ENCODE measurements around the gene PPTC7. TPM values are rescaled to one million over a fixed set of nuclear protein-coding genes. Genes with fewer than 3 reads are reported as not detected.
A peak's percentile ranks its signal among the peaks of the same experiment; 100 is the strongest.

PPTC7 gene
- total and polyA plus RNA-seq, 2 of the 8 experiments (the other 6 are each of a cell fraction or from before 2014, with no cell fraction given) = 8.1 to 15.9 TPM

DNA sequence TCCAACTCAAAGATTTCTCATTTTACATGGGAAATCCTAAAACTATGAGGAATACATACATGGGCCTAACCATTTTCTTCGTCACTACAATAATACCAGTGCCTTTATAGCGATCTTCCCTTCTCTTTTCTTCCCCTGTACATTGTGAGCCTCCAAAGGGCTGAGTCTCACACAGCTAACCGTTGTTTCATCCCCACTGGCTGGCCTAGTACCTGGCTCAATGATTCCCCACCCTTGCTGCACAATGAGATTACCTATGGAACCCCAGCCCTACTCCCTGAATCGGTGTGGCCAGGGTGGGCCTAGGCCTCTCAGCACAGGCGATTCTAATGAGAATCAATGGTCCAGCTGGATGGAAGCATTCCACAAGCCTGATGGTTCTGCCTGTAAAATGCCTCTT lies 16.1 kb downstream of the PPTC7 start:
- DNase-seq (ENCODE audit: low read depth in 1 of 2, low spot score in 2 of 2) = peak in 1 of 2 experiments; percentile 35
- CTCF ChIA-PET (ENCODE audit: partially characterized antibody) = interaction anchor here (0.7 to 2.0 kb wide), 5 partner anchors 13 to 138 kb away, joined by 3 to 12 read pairs (median 3); no protein-coding TSS in a partner anchor
- no peak overlapping the region for H4K5ac ChIP-seq (ENCODE audit: insufficient read length, low read depth, low read length)
- no peak overlapping the region for H3K14ac ChIP-seq (ENCODE audit: insufficient read length)
- H3K27me3 ChIP-seq (replicated peaks in 1 of 4; ENCODE audit: control insufficient read depth in 3 of 4, extremely low read depth in 1 of 4, insufficient read depth in 3 of 4, low read length in 3 of 4) = no peaks in the 10 kb centered on the region
- H3K79me2 ChIP-seq (ENCODE audit: control insufficient read depth in 1 of 2, insufficient read depth in 2 of 2, low read length in 2 of 2) = peaks cover 0 to 71% of the 10 kb centered on the region in 2 experiments; a peak in 2 of 4 replicates
- H3K9ac ChIP-seq (replicated peaks in 1 of 4; ENCODE audit: extremely low read depth in 1 of 4, low read depth in 3 of 4, low read length in 3 of 4) = no peak overlapping the region
- 94% methylated on average over 5 of the region's 5 CpGs; no CpG with 5 or more reads in 1 of the 2 experiments for WGBS, 2 experiments (ENCODE audit: extremely low coverage in 1 of 2, insufficient coverage in 1 of 2, insufficient read length in 1 of 2, insufficient replicate concordance in 2 of 2, low coverage in 1 of 2, low lambda C conversion rate in 2 of 2, missing lambda C conversion rate in 1 of 2)
- H2AFZ ChIP-seq (ENCODE audit: low read length) = no peak overlapping the region
- H4K91ac ChIP-seq (replicated peaks; ENCODE audit: insufficient read length, low read length) = no peak overlapping the region
- no peak overlapping the region for H3K18ac ChIP-seq (ENCODE audit: extremely low read depth, low read length)
- no peak overlapping the region for H3K4me3 ChIP-seq (ENCODE audit: extremely low read depth in 1 of 4, insufficient read depth in 2 of 4, low read depth in 3 of 4, low read length in 4 of 4)
- peaks cover 2 to 5% of the 10 kb centered on the region in 2 experiments for H4K20me1 ChIP-seq (replicated peaks in 1 of 2; ENCODE audit: control insufficient read depth in 1 of 2, insufficient read depth in 2 of 2, low read length in 2 of 2)
- no peak overlapping the region; the same call in 1 of the 2 replicates for H2AK5ac ChIP-seq (ENCODE audit: low read depth, low read length)
- H2BK120ac ChIP-seq (replicated peaks; ENCODE audit: low read depth, low read length) = no peak overlapping the region
- H3K79me1 ChIP-seq (ENCODE audit: low read depth, low read length) = no peaks in the 10 kb centered on the region; the same call in 1 of the 2 replicates
- POLR2A ChIA-PET (ENCODE audit: partially characterized antibody) = interaction anchor here (1.6 kb wide), 2 partner anchors 14 to 98 kb away, joined by 6 read pairs; partner anchors contain the start of genes FAM216A and GPN3
- no peaks in the 10 kb centered on the region; a peak in 2 of 7 replicates for H3K4me1 ChIP-seq (replicated peaks in 1 of 4; ENCODE audit: control insufficient read depth in 3 of 4, insufficient read depth in 4 of 4, low read length in 3 of 4)
- no peak overlapping the region for H3K27ac ChIP-seq (ENCODE audit: low read depth, low read length)
- no peak overlapping the region for H4K8ac ChIP-seq (ENCODE audit: extremely low read depth, insufficient read depth, low read length)
- no peak for FAIRE-seq
- no peak overlapping the region for H2BK15ac ChIP-seq (ENCODE audit: low read length)
- peaks cover 7 to 19% of the 10 kb centered on the region in 2 experiments for H3K9me3 ChIP-seq (ENCODE audit: insufficient read depth in 2 of 2, low read depth in 1 of 2, low read length in 1 of 2)
- no peak overlapping the region for H2BK12ac ChIP-seq (ENCODE audit: low read depth, low read length)
- H3K36me3 ChIP-seq (ENCODE audit: control insufficient read depth in 2 of 4, insufficient read depth in 4 of 4, low read length in 3 of 4) = no peaks in the 10 kb centered on the region
- H2BK5ac ChIP-seq (ENCODE audit: low read depth, low read length) = no peak overlapping the region
- H3K4ac ChIP-seq (replicated peaks; ENCODE audit: insufficient read length, low read depth, low read length) = no peak overlapping the region
- no peak overlapping the region for H3K4me2 ChIP-seq (ENCODE audit: insufficient read depth in 1 of 2, low read depth in 2 of 2, low read length in 2 of 2)
- no peak overlapping the region for H3K23ac ChIP-seq (ENCODE audit: insufficient read length)
- H3K23me2 ChIP-seq (ENCODE audit: low read depth, low read length) = no peaks in the 10 kb centered on the region; the same call in 1 of the 2 replicates
- no peak overlapping the region for H2BK20ac ChIP-seq (ENCODE audit: low read length)
- no peak overlapping the region for H3K56ac ChIP-seq (replicated peaks; ENCODE audit: insufficient read length, low read depth, low read length)
- TF ChIP-seq JUND (IDR thresholded peaks at IDR 0.05; ENCODE audit: low read length) (no peak), HDAC6 (IDR thresholded peaks at IDR 0.05; ENCODE audit: low read depth, low read length) (no peak), TBP (IDR thresholded peaks at IDR 0.05; ENCODE audit: low read depth, low read length) (no peak), YY1 (IDR thresholded peaks at IDR 0.05; ENCODE audit: low read depth, low read length) (no peak), KDM1A (IDR thresholded peaks at IDR 0.05; ENCODE audit: borderline replicate concordance, low read length) (no peak), EP300 (IDR thresholded peaks at IDR 0.05; ENCODE audit: borderline replicate concordance in 1 of 2, low read depth in 2 of 2, low read length in 2 of 2) (no peak), MAFK (IDR thresholded peaks at IDR 0.05; ENCODE audit: low read depth, low read length) (no peak), BRCA1 (IDR thresholded peaks at IDR 0.05; ENCODE audit: low read depth, low read length) (no peak), ASH2L (IDR thresholded peaks at IDR 0.05; ENCODE audit: low read length) (no peak)
- TF ChIP-seq, protein P1, sequence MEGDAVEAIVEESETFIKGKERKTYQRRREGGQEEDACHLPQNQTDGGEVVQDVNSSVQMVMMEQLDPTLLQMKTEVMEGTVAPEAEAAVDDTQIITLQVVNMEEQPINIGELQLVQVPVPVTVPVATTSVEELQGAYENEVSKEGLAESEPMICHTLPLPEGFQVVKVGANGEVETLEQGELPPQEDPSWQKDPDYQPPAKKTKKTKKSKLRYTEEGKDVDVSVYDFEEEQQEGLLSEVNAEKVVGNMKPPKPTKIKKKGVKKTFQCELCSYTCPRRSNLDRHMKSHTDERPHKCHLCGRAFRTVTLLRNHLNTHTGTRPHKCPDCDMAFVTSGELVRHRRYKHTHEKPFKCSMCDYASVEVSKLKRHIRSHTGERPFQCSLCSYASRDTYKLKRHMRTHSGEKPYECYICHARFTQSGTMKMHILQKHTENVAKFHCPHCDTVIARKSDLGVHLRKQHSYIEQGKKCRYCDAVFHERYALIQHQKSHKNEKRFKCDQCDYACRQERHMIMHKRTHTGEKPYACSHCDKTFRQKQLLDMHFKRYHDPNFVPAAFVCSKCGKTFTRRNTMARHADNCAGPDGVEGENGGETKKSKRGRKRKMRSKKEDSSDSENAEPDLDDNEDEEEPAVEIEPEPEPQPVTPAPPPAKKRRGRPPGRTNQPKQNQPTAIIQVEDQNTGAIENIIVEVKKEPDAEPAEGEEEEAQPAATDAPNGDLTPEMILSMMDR (IDR thresholded peaks at IDR 0.05; ENCODE audit: control extremely low read depth in 1 of 3, insufficient read depth in 1 of 3, low read depth in 1 of 3, low read length in 3 of 3) = no peak
- TF ChIP-seq, protein P2, sequence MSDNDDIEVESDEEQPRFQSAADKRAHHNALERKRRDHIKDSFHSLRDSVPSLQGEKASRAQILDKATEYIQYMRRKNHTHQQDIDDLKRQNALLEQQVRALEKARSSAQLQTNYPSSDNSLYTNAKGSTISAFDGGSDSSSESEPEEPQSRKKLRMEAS (IDR thresholded peaks at IDR 0.05) = no peak
